Measurements from ENCODE around the gene MAN2B1.

MAN2B1 gene

GRCh38 chr19:12610540-12611360 is 55.8 kb downstream of the MAN2B1 start, which contains the start of the genes ZNF490 and ZNF791:
TSS of gene ZNF490 (minus strand) at chr19:12610813. CDS start at chr19:12610680, 133 bp downstream.
TSS of gene ZNF791 (plus strand) at chr19:12610920. CDS start at chr19:12611080, 160 bp downstream.
- DNase-seq = peak; percentile 96

GRCh38 chr19:12607631-12608030 is 58.9 kb downstream of the MAN2B1 start:
- DNase-seq = no peak

GRCh38 chr19:12606796-12607195 is 59.7 kb downstream of the MAN2B1 start:
- DNase-seq = no peak

GRCh38 chr19:12603714-12604113 is 62.8 kb downstream of the MAN2B1 start:
- DNase-seq = no peak

GRCh38 chr19:12597594-12597993 is 68.9 kb downstream of the MAN2B1 start:
- no peak for DNase-seq

- no peak for DNase-seq
Observed at GRCh38 chr19:12596927-12597548, 69.5 kb downstream of the MAN2B1 start.

Data from DMS 273 treated with DMSO at 0.1 percent for 48 hours (cell line).